K562 (cell line): ENCODE data around the gene BTBD1. TPM values are rescaled to one million over a fixed set of nuclear protein-coding genes. Genes with fewer than 3 reads are reported as not detected.

Source experiments
- ATAC-seq: fragments of 200-7000 bp; cut with Tn5 transposase; 3 replicates; pipeline ENCODE4 v1.9.1; 2020; ENCODE audit warnings: moderate library complexity
- BruUV-seq: library from RNA; stranded (reverse); fragments of 400-500 nt; replicated peaks from 2 replicates; lab custom pipeline; 2021; lab: Mats Ljungman, UMichigan
- CTCF ChIA-PET: fragments of 300-600 bp; formaldehyde crosslinking; extraction: SDS; loops from one replicate; lab custom pipeline; 2021; ENCODE audit warnings: low intra/inter-chr PET ratio; lab: Yijun Ruan, JAX
- POLR2A ChIA-PET: fragments of 300-600, 350-650 bp; sonication (Branson Sonifier 250); formaldehyde crosslinking; extraction: SDS; loops from one replicate; lab custom pipeline; 2021; ENCODE audit warnings: antibody characterized with exemption, inconsistent platforms; lab: Yijun Ruan, JAX
- DNase-seq, 4 experiments: peaks; one replicate each; pipeline versions ENCODE4 v3.0.0 to v3.0.0-alpha.2; 2011 to 2018; ENCODE audit warnings: low spot score in 3 of 4, mixed read lengths in 3 of 4; ENCODE audit errors: extremely low read depth in 1 of 4
- FAIRE-seq: peaks from 2 replicates; lab custom pipeline; 2011; peaks lifted over from hg19 to GRCh38; lab: Jason Lieb, UNC
- H2AFZ ChIP-seq: 2 replicates; pipeline ENCODE4 v1.6.0; 2011; ENCODE audit warnings: low read depth, low read length, control low read depth, inconsistent platforms
- H3K27ac ChIP-seq: fragments of 200-600 bp; 3 replicates; pipeline ENCODE4 v1.8.0; 2011; ENCODE audit warnings: low read depth, mild to moderate bottlenecking, control low read depth, inconsistent platforms, low read length, moderate library complexity, mixed read lengths; ENCODE audit errors: extremely low read depth
- H3K27me3 ChIP-seq, 2 experiments: fragments of 300-600 bp in 1 of 2; 2 replicates in 1 of 2; 3 replicates in 1 of 2; pipeline versions ENCODE4 v1.6.0 to v1.8.0; 2011; ENCODE audit warnings: inconsistent platforms in 2 of 2, low read length in 2 of 2, mild to moderate bottlenecking in 1 of 2, mixed read lengths in 1 of 2, moderate library complexity in 1 of 2; ENCODE audit not compliant: control insufficient read depth in 2 of 2, insufficient read depth in 2 of 2
- H3K36me3 ChIP-seq: fragments of 300-600 bp; 3 replicates; pipeline ENCODE4 v1.8.0; 2011; ENCODE audit warnings: mild to moderate bottlenecking, low read length, inconsistent platforms; ENCODE audit not compliant: control insufficient read depth, insufficient read depth
- H3K4me1 ChIP-seq, 2 experiments: fragments of 200-600 bp in 1 of 2; replicated peaks in 1 of 2; 2 replicates in 1 of 2; 3 replicates in 1 of 2; pipeline versions ENCODE4 v1.5.1 to v1.8.0; 2011; ENCODE audit warnings: inconsistent platforms in 2 of 2, low read length in 2 of 2, mild to moderate bottlenecking in 1 of 2, mixed read lengths in 1 of 2, moderate library complexity in 1 of 2; ENCODE audit not compliant: control insufficient read depth in 2 of 2, insufficient read depth in 2 of 2
- H3K4me2 ChIP-seq: 2 replicates; pipeline ENCODE4 v1.6.1; 2011; ENCODE audit warnings: low read length, control low read depth, inconsistent platforms, mixed read lengths; ENCODE audit not compliant: insufficient read depth
- H3K4me3 ChIP-seq: fragments of 200-600 bp; sonication (generic), shearing (Covaris generic); 2 replicates; pipeline ENCODE4 v1.5.1; 2016; ENCODE audit warnings: control low read depth, inconsistent platforms
- H3K79me2 ChIP-seq: fragments of 200-600 bp; 3 replicates; pipeline ENCODE4 v1.8.0; 2011; ENCODE audit warnings: low read length, inconsistent platforms; ENCODE audit not compliant: control insufficient read depth, insufficient read depth
- H3K9ac ChIP-seq, 2 experiments: 2 replicates each; pipeline versions ENCODE4 v1.6.0 to v1.6.1; 2011; ENCODE audit warnings: low read depth in 2 of 2, low read length in 2 of 2, control low read depth in 1 of 2, inconsistent platforms in 1 of 2, mild to moderate bottlenecking in 1 of 2, mixed read lengths in 1 of 2; ENCODE audit not compliant: insufficient read depth in 1 of 2
- H3K9me1 ChIP-seq: one replicate; pipeline ENCODE4 v1.6.0; 2011; ENCODE audit warnings: inconsistent platforms, mild to moderate bottlenecking, low read length, moderate library complexity; ENCODE audit not compliant: control insufficient read depth, insufficient read depth
- H3K9me3 ChIP-seq: replicated peaks from 2 replicates; pipeline ENCODE4 v1.5.1; 2011; ENCODE audit warnings: low read depth, low read length, inconsistent platforms; ENCODE audit not compliant: control insufficient read depth, insufficient read depth
- H4K20me1 ChIP-seq: replicated peaks from 2 replicates; pipeline ENCODE4 v1.6.1; 2011; ENCODE audit warnings: low read length, inconsistent platforms, mixed read lengths; ENCODE audit not compliant: control insufficient read depth, insufficient read depth
- FUS ChIP-seq: fragments of 200-400 bp; formaldehyde crosslinking; optimal IDR thresholded peaks from 2 replicates; pipeline ENCODE3; 2017; ENCODE audit warnings: low read depth, low read length
- MEF2A ChIP-seq: IDR thresholded peaks from 2 replicates; pipeline ENCODE4 v1.6.1; 2011; ENCODE audit warnings: low read depth, mild to moderate bottlenecking, low read length, moderate library complexity; ENCODE audit not compliant: control insufficient read depth
- MTA1 ChIP-seq: fragments of 450-650 bp; IDR thresholded peaks from 2 replicates; pipeline ENCODE4 v1.6.1; 2017; ENCODE audit warnings: borderline replicate concordance
- OTX1 ChIP-seq: fragments of 450-650 bp; formaldehyde crosslinking; IDR thresholded peaks from 2 replicates; pipeline ENCODE4 v1.4.0; 2022; ENCODE audit warnings: mild to moderate bottlenecking
- SAFB ChIP-seq: fragments of 200-400 bp; formaldehyde crosslinking; IDR thresholded peaks from 2 replicates; pipeline ENCODE4 v1.6.1; 2017; ENCODE audit warnings: low read depth, low read length, borderline replicate concordance
- XRCC4 ChIP-seq: IDR thresholded peaks from one replicate; pipeline ENCODE4 v1.6.1; 2011; ENCODE audit not compliant: insufficient read depth, insufficient read length; ENCODE audit errors: extremely low read depth
- ZNF696 ChIP-seq: fragments of 250-450 bp; sonication (Bioruptor Pico); conservative IDR thresholded peaks from 2 replicates; pipeline ENCODE4 v1.4.0; 2020; ENCODE audit warnings: mild to moderate bottlenecking, moderate library complexity
- WGBS: fragments of 100-300 bp; shearing (Covaris generic); methylation state at CpG from one replicate; pipeline ENCODE4 v1.1.6; 2016; ENCODE audit warnings: low coverage, mixed read lengths; ENCODE audit not compliant: insufficient coverage; ENCODE audit errors: missing lambda C conversion rate; 5-methylcytosine and 5-hydroxymethylcytosine counted together
- in situ Hi-C: fragments of 300-500 bp; cut with MboI; formaldehyde crosslinking; loops from 4 replicates; pipeline ENCODE4 v1.15.0; 2018; ENCODE audit warnings: inconsistent platforms, mixed read lengths
- intact Hi-C: fragments of 100-400 bp; cut with micrococcal nuclease; formaldehyde crosslinking; loops from 2 replicates; pipeline ENCODE4 v1.14.2; 2022
- polyA plus RNA-seq, 8 experiments: library from polyadenylated mRNA; depleted of rRNA in 4 of 8; stranded (reverse) in 5 of 8; unstranded in 3 of 8; fragments of >200 nt; fragmentation: Nextera tagmentation in 2 of 8; fragmentation: Illumina TruSeq in 1 of 8; extraction: Ambion mirVana in 2 of 8; extraction: Trizol in 1 of 8; gene quantifications; 2 replicates each; pipeline versions ENCODE4 v1.2.1 to v1.2.3, GENCODE V29; 2011 to 2014; ENCODE audit warnings: inconsistent platforms in 1 of 8, missing spikeins in 1 of 8
- total RNA-seq, 7 experiments: library from RNA; depleted of rRNA in 6 of 7; stranded (reverse); fragments of >200 nt in 6 of 7; fragmentation: Illumina TruSeq in 2 of 7; extraction: Trizol in 2 of 7; gene quantifications; 2 replicates each; pipeline versions ENCODE4 v1.2.1 to v1.2.3, GENCODE V29; 2011 to 2021; ENCODE audit warnings: low replicate concordance in 1 of 7
- TF ChIP-seq, protein P1 (sequence below): fragments of 450-650 bp; formaldehyde crosslinking; conservative IDR thresholded peaks from 2 replicates; pipeline ENCODE4 v1.4.0; 2022; ENCODE audit warnings: mild to moderate bottlenecking, missing genetic modification characterization
- TF ChIP-seq, protein P2 (sequence below), 2 experiments: IDR thresholded peaks in 1 of 2; conservative IDR thresholded peaks in 1 of 2; 2 replicates each; pipeline ENCODE4 v1.6.1; 2016; ENCODE audit warnings: low read depth in 2 of 2, mild to moderate bottlenecking in 1 of 2, missing compliant biosample characterization in 1 of 2, missing genetic modification characterization in 1 of 2, moderate library complexity in 1 of 2

The BTBD1 gene
- total and polyA plus RNA-seq, 9 of the 15 experiments (the other 6 are each of a cell fraction or from before 2014, with no cell fraction given) = 19.4 to 106 (median 90.4) TPM

DNA sequence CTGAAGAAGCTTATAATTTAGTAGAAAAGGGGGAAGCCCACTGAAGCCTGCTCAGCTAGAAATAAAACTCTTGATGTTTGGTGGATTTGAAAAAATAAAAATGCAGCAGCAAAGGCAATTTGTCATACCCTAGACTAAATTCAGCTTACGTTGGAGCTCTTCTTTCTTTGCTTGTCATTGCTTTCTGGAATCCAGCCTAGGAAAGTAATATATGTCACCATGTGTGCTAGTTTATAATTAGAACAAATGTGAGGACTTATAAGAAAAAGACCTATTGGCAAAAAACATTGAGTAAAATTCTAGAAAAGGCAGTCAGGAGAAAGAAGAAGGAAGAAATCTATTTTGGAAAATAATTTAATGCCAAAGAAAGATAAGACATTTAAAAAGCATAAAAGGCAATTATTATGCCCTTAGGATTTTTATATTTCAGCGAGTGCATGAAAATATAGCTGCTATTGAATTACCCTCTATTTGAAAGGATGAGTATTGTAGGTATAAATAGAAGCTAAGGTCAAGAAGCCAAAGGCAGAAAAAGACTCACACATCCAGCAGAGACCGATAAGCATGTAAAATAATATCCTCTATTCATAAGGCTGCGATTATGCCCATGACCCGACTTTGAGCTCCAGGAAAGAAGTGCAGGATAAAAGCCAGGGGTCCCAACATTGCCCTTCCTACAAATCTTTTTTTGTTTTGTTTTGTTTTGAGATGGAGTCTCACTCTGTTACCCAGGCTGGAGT, 10.6 kb upstream of the BTBD1 start:
- intact Hi-C loops = no loop called here
- no peak overlapping the region for H3K27ac ChIP-seq
- ATAC-seq = peak; percentile 36; the same call in 1 of the 3 replicates
- H3K79me2 ChIP-seq = no peaks in the 10 kb centered on the region
- no peak for TF ChIP-seq XRCC4
- TF ChIP-seq, protein P1, sequence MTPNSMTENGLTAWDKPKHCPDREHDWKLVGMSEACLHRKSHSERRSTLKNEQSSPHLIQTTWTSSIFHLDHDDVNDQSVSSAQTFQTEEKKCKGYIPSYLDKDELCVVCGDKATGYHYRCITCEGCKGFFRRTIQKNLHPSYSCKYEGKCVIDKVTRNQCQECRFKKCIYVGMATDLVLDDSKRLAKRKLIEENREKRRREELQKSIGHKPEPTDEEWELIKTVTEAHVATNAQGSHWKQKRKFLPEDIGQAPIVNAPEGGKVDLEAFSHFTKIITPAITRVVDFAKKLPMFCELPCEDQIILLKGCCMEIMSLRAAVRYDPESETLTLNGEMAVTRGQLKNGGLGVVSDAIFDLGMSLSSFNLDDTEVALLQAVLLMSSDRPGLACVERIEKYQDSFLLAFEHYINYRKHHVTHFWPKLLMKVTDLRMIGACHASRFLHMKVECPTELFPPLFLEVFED (CRISPR knock-in tag) = no peak
- no peak for TF ChIP-seq MTA1
- TF ChIP-seq, protein P2, sequence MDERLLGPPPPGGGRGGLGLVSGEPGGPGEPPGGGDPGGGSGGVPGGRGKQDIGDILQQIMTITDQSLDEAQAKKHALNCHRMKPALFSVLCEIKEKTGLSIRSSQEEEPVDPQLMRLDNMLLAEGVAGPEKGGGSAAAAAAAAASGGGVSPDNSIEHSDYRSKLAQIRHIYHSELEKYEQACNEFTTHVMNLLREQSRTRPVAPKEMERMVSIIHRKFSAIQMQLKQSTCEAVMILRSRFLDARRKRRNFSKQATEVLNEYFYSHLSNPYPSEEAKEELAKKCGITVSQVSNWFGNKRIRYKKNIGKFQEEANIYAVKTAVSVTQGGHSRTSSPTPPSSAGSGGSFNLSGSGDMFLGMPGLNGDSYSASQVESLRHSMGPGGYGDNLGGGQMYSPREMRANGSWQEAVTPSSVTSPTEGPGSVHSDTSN (CRISPR knock-in tag; IDR thresholded peaks at IDR 0.05; ENCODE audit: low read depth) = no peak
- TF ChIP-seq, protein P2 (tag; conservative IDR thresholded peaks at IDR 0.05; ENCODE audit: low read depth) = peak; percentile 27
- TF ChIP-seq FUS = no peak
- TF ChIP-seq OTX1 = no peak
- TF ChIP-seq MEF2A = peak; percentile 75; the same call in 1 of the 2 replicates
- TF ChIP-seq ZNF696 = no peak
- no peak for TF ChIP-seq SAFB
- TF ChIP-seq, all 486 proteins: peak for 2
- no peaks in the 10 kb centered on the region for H3K9me1 ChIP-seq
- DNase-seq = no peak
- H3K4me1 ChIP-seq = peaks cover 1 to 9% of the 10 kb centered on the region in 2 experiments
- POLR2A ChIA-PET = interaction anchor here (0.8 to 1.1 kb wide), 3 partner anchors 9 to 14 kb away, joined by 3 read pairs; partner anchors contain the start of gene BTBD1
- in situ Hi-C loops = no loop called here
- no peak overlapping the region for H3K4me3 ChIP-seq
- CTCF ChIA-PET = no interaction called here
- no peak for FAIRE-seq
- H3K36me3 ChIP-seq = no peaks in the 10 kb centered on the region
- BruUV-seq = no TSS peak
- peaks cover 8% of the 10 kb centered on the region for H3K9me3 ChIP-seq
- H3K4me2 ChIP-seq = no peak overlapping the region; the same call in 1 of the 2 replicates
- H3K27me3 ChIP-seq = peaks cover 2 to 8% of the 10 kb centered on the region in 2 experiments; a peak in 3 of 5 replicates
- no peaks in the 10 kb centered on the region for H4K20me1 ChIP-seq
- H3K9ac ChIP-seq = no peak overlapping the region
- WGBS = 1% methylated on average over 5 of the region's 5 CpGs
- H2AFZ ChIP-seq = no peak overlapping the region
